ENCODE data around the gene CNTNAP4. TPM values are rescaled to one million over a fixed set of nuclear protein-coding genes. Genes with fewer than 3 reads are reported as not detected.

CNTNAP4 gene
- total and polyA plus RNA-seq, 2 of the 13 experiments (the other 11 are each of a cell fraction or from before 2014, with no cell fraction given): not detected

DNA sequence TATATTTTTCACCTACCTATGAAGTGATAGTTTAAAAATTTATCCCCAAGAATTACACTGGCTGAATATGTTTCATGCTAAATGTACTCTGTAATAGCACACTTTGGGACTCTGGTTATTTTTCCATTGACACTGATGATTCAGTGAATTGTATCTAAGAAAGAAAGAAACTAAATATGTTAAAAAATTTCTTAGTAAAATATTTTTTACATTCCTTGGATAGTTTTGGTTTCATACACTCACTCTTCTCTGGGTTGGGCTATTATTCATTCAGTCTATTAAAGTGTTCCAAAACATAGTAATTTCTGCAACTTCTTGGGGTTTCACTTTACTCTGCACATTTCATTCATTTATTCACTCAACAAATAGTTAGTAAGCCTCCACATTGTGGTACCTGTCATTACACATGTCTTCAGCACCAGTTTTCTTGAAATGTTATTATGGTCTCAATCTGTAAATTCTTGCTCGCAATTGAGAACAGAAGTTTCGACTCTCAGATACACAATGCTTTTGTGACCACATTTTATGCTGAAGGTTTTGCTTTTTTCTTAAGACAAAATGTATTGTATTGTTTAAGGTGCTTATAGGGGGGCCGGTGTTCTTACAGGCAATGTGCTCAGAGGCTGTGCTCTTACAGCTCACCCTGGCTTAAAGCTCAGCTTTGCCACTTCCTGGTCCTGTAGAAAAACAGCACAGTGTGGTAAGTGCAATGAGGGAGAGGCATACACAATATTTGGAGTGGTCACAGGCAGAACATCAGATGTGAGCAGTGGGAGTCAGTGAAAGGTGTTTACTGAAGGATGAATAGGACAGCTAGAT, 17.4 kb downstream of the CNTNAP4 start:
- no TSS peak for BruUV-seq (replicated peaks)
- Histone ChIP-seq H2AFZ (ENCODE audit: low read length) (no peak overlapping the region), H3K9ac (ENCODE audit: insufficient read depth, low read depth, low read length) (no peak overlapping the region), H3K4me2 (ENCODE audit: low read depth, low read length) (no peak overlapping the region), H4K20me1 (ENCODE audit: insufficient read depth, low read length) (no peaks in the 10 kb centered on the region), H3K9me3 (ENCODE audit: low read length) (no peaks in the 10 kb centered on the region), H3K4me1 (ENCODE audit: insufficient read depth, low read length) (no peaks in the 10 kb centered on the region), H3K79me2 (ENCODE audit: insufficient read depth, low read length) (no peaks in the 10 kb centered on the region), H3K27me3 (ENCODE audit: control insufficient read depth in 1 of 2, insufficient read depth in 2 of 2, low read length in 2 of 2) (no peaks in the 10 kb centered on the region), H3K27ac (ENCODE audit: extremely low read length, insufficient read depth, low read length) (no peak overlapping the region), H3K4me3 (replicated peaks in 1 of 3; ENCODE audit: insufficient read depth in 1 of 3, low read depth in 2 of 3, low read length in 3 of 3) (no peak overlapping the region), H3K36me3 (replicated peaks in 1 of 2; ENCODE audit: control insufficient read depth in 1 of 2, insufficient read depth in 2 of 2, low read length in 2 of 2) (no peaks in the 10 kb centered on the region)
- no peak for DNase-seq (ENCODE audit: low spot score)
- in situ Hi-C loops (cut with HindIII; ENCODE audit: extremely low pct_ligation_motif_present, low pct_unique_long_range_greater_than_20kb): loop anchor here (25.0 kb wide), 1 partner anchor 868 kb away; no protein-coding TSS in a partner anchor
- no peak for FAIRE-seq
- WGBS (ENCODE audit: low lambda C conversion rate): 0% methylated on average over 3 of the region's 3 CpGs
- intact Hi-C loops (cut with micrococcal nuclease; ENCODE audit: unreplicated experiment): no loop called here
- TF ChIP-seq ZBTB7A (CRISPR knock-in tag; IDR thresholded peaks at IDR 0.05) (no peak), POLR2AphosphoS2 (IDR thresholded peaks at IDR 0.05; ENCODE audit: low read depth, low read length) (no peak), BRD4 (CRISPR knock-in tag; IDR thresholded peaks at IDR 0.05) (no peak), MTF1 (CRISPR knock-in tag; IDR thresholded peaks at IDR 0.05) (no peak), PCBP1 (IDR thresholded peaks at IDR 0.05; ENCODE audit: borderline replicate concordance, low read depth, low read length) (no peak), CHD4 (IDR thresholded peaks at IDR 0.05; ENCODE audit: borderline replicate concordance, low read length) (no peak)
- TF ChIP-seq, protein P1, sequence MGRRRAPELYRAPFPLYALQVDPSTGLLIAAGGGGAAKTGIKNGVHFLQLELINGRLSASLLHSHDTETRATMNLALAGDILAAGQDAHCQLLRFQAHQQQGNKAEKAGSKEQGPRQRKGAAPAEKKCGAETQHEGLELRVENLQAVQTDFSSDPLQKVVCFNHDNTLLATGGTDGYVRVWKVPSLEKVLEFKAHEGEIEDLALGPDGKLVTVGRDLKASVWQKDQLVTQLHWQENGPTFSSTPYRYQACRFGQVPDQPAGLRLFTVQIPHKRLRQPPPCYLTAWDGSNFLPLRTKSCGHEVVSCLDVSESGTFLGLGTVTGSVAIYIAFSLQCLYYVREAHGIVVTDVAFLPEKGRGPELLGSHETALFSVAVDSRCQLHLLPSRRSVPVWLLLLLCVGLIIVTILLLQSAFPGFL (CRISPR knock-in tag; IDR thresholded peaks at IDR 0.05): no peak
- ChIA-PET CTCF (ENCODE audit: low intra/inter-chr PET ratio, low total read pairs) (no interaction called here), POLR2A (no interaction called here)
- ATAC-seq: no peak

DNA sequence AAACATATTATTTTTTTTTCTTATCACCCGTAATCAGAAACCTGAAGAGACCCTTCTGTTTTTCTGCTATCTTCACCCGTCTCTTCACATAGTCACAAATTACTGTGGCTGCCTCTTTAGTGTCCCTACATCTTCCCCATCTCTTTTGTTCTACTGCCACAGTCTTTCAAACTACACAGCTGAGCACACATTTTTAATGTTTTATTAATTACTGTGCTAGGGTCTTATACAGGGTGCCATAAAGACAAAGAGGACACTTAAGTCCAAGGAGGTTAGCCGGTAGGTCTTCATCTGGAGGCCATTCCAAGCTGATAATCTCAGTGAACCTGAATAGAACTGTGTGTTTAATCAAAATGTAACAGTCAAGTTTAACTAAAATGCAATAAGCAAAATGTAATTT, 20.7 kb downstream of the CNTNAP4 start:
- no peaks in the 10 kb centered on the region for H3K4me1 ChIP-seq (ENCODE audit: insufficient read depth, low read length)
- TF ChIP-seq, protein P2, sequence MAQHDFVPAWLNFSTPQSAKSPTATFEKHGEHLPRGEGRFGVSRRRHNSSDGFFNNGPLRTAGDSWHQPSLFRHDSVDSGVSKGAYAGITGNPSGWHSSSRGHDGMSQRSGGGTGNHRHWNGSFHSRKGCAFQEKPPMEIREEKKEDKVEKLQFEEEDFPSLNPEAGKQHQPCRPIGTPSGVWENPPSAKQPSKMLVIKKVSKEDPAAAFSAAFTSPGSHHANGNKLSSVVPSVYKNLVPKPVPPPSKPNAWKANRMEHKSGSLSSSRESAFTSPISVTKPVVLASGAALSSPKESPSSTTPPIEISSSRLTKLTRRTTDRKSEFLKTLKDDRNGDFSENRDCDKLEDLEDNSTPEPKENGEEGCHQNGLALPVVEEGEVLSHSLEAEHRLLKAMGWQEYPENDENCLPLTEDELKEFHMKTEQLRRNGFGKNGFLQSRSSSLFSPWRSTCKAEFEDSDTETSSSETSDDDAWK (CRISPR knock-in tag; IDR thresholded peaks at IDR 0.05): no peak
- TF ChIP-seq ZIK1 (CRISPR knock-in tag; IDR thresholded peaks at IDR 0.05; ENCODE audit: borderline replicate concordance, low read depth): no peak
- TF ChIP-seq ZKSCAN1 (IDR thresholded peaks at IDR 0.05; ENCODE audit: low read length): no peak
- no peak for TF ChIP-seq GZF1 (CRISPR knock-in tag; IDR thresholded peaks at IDR 0.05)
- no peak for TF ChIP-seq SETDB1 (CRISPR knock-in tag; IDR thresholded peaks at IDR 0.05; ENCODE audit: borderline replicate concordance)
- no peak for TF ChIP-seq FOXK2 (IDR thresholded peaks at IDR 0.05)
- no peak for TF ChIP-seq ZZZ3 (CRISPR knock-in tag; IDR thresholded peaks at IDR 0.05; ENCODE audit: borderline replicate concordance)
- TF ChIP-seq, protein P3, sequence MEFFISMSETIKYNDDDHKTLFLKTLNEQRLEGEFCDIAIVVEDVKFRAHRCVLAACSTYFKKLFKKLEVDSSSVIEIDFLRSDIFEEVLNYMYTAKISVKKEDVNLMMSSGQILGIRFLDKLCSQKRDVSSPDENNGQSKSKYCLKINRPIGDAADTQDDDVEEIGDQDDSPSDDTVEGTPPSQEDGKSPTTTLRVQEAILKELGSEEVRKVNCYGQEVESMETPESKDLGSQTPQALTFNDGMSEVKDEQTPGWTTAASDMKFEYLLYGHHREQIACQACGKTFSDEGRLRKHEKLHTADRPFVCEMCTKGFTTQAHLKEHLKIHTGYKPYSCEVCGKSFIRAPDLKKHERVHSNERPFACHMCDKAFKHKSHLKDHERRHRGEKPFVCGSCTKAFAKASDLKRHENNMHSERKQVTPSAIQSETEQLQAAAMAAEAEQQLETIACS (CRISPR knock-in tag; IDR thresholded peaks at IDR 0.05): no peak

More for the DNA sequence above, 20.7 kb downstream of the CNTNAP4 start:
- BruUV-seq (replicated peaks): no TSS peak
- Histone ChIP-seq H3K27me3 (ENCODE audit: control insufficient read depth in 1 of 2, insufficient read depth in 2 of 2, low read length in 2 of 2) (no peaks in the 10 kb centered on the region), H3K9me3 (ENCODE audit: low read length) (no peaks in the 10 kb centered on the region), H3K36me3 (replicated peaks in 1 of 2; ENCODE audit: control insufficient read depth in 1 of 2, insufficient read depth in 2 of 2, low read length in 2 of 2) (no peaks in the 10 kb centered on the region), H3K27ac (ENCODE audit: extremely low read length, insufficient read depth, low read length) (no peak overlapping the region), H3K4me3 (replicated peaks in 1 of 3; ENCODE audit: insufficient read depth in 1 of 3, low read depth in 2 of 3, low read length in 3 of 3) (no peak overlapping the region), H3K9ac (ENCODE audit: insufficient read depth, low read depth, low read length) (no peak overlapping the region), H3K79me2 (ENCODE audit: insufficient read depth, low read length) (no peaks in the 10 kb centered on the region), H3K4me2 (ENCODE audit: low read depth, low read length) (no peak overlapping the region), H4K20me1 (ENCODE audit: insufficient read depth, low read length) (no peaks in the 10 kb centered on the region), H2AFZ (ENCODE audit: low read length) (no peak overlapping the region)
- ChIA-PET POLR2A (no interaction called here), CTCF (ENCODE audit: low intra/inter-chr PET ratio, low total read pairs) (no interaction called here)
- intact Hi-C loops (cut with micrococcal nuclease; ENCODE audit: unreplicated experiment): no loop called here
- FAIRE-seq (no peak), ATAC-seq (no peak), DNase-seq (ENCODE audit: low spot score) (no peak)
- WGBS (ENCODE audit: low lambda C conversion rate): 4% methylated on average over 3 of the region's 3 CpGs
- in situ Hi-C loops (cut with HindIII; ENCODE audit: extremely low pct_ligation_motif_present, low pct_unique_long_range_greater_than_20kb): loop anchor here (25.0 kb wide), 1 partner anchor 864 kb away; no protein-coding TSS in a partner anchor

All from HepG2 (cell line).